Hematopoietic multipotent progenitor cell treated with erythropoietin and hydrocortisone succinate and interleukin-3 and kit ligand, for 8 days (in vitro differentiated cells): Measurements from ENCODE around the gene MCAT.

Source experiments
- DNase-seq: peaks from one replicate; pipeline ENCODE4 v3.0.0-alpha.2; 2015

The MCAT gene

DNA sequence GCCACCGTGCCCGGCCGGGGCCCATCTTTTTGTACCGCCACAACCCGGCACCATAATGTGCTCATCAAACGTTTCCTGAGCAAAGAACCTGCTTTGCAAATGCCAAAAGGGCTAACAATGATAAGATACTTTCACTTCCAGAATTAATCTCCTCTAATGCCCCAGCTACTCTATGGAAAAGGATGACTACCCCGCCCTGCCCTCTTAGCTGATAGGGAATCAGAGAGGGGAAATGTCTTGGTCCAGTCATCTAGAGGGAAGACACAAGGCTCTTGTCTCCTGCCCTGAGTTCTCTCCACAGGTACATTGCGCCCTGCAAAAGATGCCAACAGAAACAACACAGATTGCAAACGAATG, 54.6 kb downstream of the MCAT start:
- DNase-seq = no peak

DNA sequence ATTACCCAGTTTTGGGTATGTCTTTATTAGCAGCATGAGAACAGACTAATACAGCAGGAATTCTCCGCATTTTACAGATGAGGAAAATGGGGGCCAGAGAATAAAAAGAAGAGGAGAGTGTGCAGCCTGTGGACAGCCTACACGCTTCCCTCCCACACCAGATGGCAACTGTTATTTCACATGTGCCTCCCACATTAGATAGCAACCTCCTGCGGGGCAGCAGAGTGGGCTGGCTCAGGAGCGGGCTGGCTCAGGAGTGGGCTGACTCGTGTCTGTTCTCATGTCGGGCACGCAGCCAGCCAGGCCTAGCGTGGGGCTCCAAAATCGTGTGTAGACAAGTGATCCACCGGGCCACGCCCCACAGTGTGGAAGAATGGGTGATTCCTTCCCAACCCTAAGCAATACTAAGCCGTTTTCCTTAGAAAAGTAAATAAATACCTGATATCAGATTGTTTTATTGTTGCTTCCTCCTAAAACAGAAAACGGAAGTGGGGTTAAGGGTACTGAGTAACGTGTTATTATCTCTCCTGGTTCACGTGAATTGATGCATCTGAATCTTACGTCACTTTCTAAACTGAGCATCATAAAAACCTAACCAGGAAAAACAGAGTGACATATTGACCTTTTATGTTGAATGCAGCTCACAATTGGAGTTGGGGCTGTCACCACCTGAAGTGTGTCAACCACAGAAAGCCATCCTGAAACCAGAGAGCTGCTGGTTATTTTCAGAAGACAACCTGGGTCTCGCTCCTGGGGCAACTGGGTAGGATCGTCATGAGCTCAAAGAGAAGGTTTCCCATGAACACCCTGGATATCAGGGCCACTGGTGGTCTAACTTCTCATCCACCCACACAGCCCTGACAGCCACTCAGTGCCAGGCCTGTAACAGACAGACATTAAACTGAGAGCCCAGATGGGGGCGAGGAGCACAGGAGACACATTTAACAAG, 57.3 kb downstream of the MCAT start:
- peak; percentile 20 for DNase-seq
